ENCODE measurements around the gene NOL3. TPM values are rescaled to one million over a fixed set of nuclear protein-coding genes. Genes with fewer than 3 reads are reported as not detected.
A peak's percentile ranks its signal among the peaks of the same experiment; 100 is the strongest.

Gene NOL3
- total RNA-seq, 1 donor from 2014 or later = 55.6 TPM

GRCh38 chr16:67185651-67186134 is 15.4 kb downstream of the NOL3 start:
- intact Hi-C loops (cut with DNase I) = no loop called here
- Histone ChIP-seq H3K27ac (no peak overlapping the region), H3K9me3 (no peaks in the 10 kb centered on the region), H3K27me3 (ENCODE audit: low read depth) (no peaks in the 10 kb centered on the region), H3K36me3 (no peaks in the 10 kb centered on the region), H3K4me3 (peak overlapping the region; percentile 73), H3K4me1 (peaks cover 44% of the 10 kb centered on the region)
- ATAC-seq = no peak
- TF ChIP-seq CTCF (IDR thresholded peaks at IDR 0.05) = no peak
- no peak for DNase-seq

GRCh38 chr16:67186550-67186950 is 16.2 kb downstream of the NOL3 start:
- no peak overlapping the region for H3K4me3 ChIP-seq
- no peaks in the 10 kb centered on the region for H3K27me3 ChIP-seq (ENCODE audit: low read depth)
- intact Hi-C loops (cut with DNase I) = no loop called here
- DNase-seq = no peak
- peaks cover 51% of the 10 kb centered on the region for H3K4me1 ChIP-seq
- ATAC-seq = no peak
- H3K36me3 ChIP-seq = no peaks in the 10 kb centered on the region
- no peak overlapping the region for H3K27ac ChIP-seq
- no peaks in the 10 kb centered on the region for H3K9me3 ChIP-seq
- TF ChIP-seq CTCF (IDR thresholded peaks at IDR 0.05) = no peak

GRCh38 chr16:67187175-67187890 is 17.0 kb downstream of the NOL3 start:
- no peak for ATAC-seq
- Histone ChIP-seq H3K4me3 (no peak overlapping the region), H3K27ac (no peak overlapping the region), H3K27me3 (ENCODE audit: low read depth) (no peaks in the 10 kb centered on the region), H3K36me3 (no peaks in the 10 kb centered on the region), H3K9me3 (no peaks in the 10 kb centered on the region), H3K4me1 (peaks cover 47% of the 10 kb centered on the region)
- intact Hi-C loops (cut with DNase I) = no loop called here
- TF ChIP-seq CTCF (IDR thresholded peaks at IDR 0.05) = no peak
- no peak for DNase-seq

- Histone ChIP-seq H3K4me1 (peaks cover 46% of the 10 kb centered on the region), H3K9me3 (no peaks in the 10 kb centered on the region), H3K27ac (no peak overlapping the region), H3K27me3 (ENCODE audit: low read depth) (no peaks in the 10 kb centered on the region), H3K4me3 (no peak overlapping the region), H3K36me3 (peaks cover 2% of the 10 kb centered on the region)
- no peak for TF ChIP-seq CTCF (IDR thresholded peaks at IDR 0.05)
- DNase-seq = no peak
- no peak for ATAC-seq
- intact Hi-C loops (cut with DNase I) = no loop called here
These were observed 18.0 kb downstream of the NOL3 start for GRCh38 chr16:67188323-67188722.

GRCh38 chr16:67188798-67189197 is 18.5 kb downstream of the NOL3 start:
- no peaks in the 10 kb centered on the region for H3K9me3 ChIP-seq
- no peaks in the 10 kb centered on the region for H3K27me3 ChIP-seq (ENCODE audit: low read depth)
- no peak for TF ChIP-seq CTCF (IDR thresholded peaks at IDR 0.05)
- peaks cover 50% of the 10 kb centered on the region for H3K4me1 ChIP-seq
- no peak overlapping the region for H3K27ac ChIP-seq
- ATAC-seq (no peak), DNase-seq (no peak)
- intact Hi-C loops (cut with DNase I) = no loop called here
- peaks cover 7% of the 10 kb centered on the region for H3K36me3 ChIP-seq
- peak overlapping the region; percentile 46 for H3K4me3 ChIP-seq

Data from lower lobe of right lung (tissue), 2 donors.